D341Med (cell line): ENCODE data around the gene SRPRB.

Source experiments
- DNase-seq: peaks from one replicate; pipeline ENCODE4 v3.0.0; 2012; ENCODE audit warnings: low spot score

SRPRB gene

GRCh38 chr3:133805702-133806475 lies at the start of gene SRPRB:
Gene SRPRB (plus strand): TSS chr3:133805815. CDS start chr3:133805849, 34 bp downstream.
- peak; percentile 99 for DNase-seq

- no peak for DNase-seq
Observed at GRCh38 chr3:133756716-133757694, 48.6 kb upstream of the SRPRB start.

- DNase-seq = no peak
Observed at GRCh38 chr3:133757701-133758567, 47.7 kb upstream of the SRPRB start.

GRCh38 chr3:133758568-133758928 lies 47.1 kb upstream of the SRPRB start:
- no peak for DNase-seq

- no peak for DNase-seq
Observed at GRCh38 chr3:133758964-133759739, 46.5 kb upstream of the SRPRB start.

GRCh38 chr3:133759740-133760305 lies 45.8 kb upstream of the SRPRB start:
- no peak for DNase-seq

GRCh38 chr3:133760916-133761315 lies 44.7 kb upstream of the SRPRB start:
- DNase-seq = no peak

GRCh38 chr3:133761605-133762484 lies 43.8 kb upstream of the SRPRB start:
- DNase-seq = no peak

- no peak for DNase-seq
Observed at GRCh38 chr3:133762539-133762938, 43.1 kb upstream of the SRPRB start.

GRCh38 chr3:133763797-133764683 lies 41.6 kb upstream of the SRPRB start:
- DNase-seq = no peak

GRCh38 chr3:133765256-133765655 lies 40.4 kb upstream of the SRPRB start:
- DNase-seq = no peak

- no peak for DNase-seq
Observed at GRCh38 chr3:133767607-133768006, 38.0 kb upstream of the SRPRB start.

GRCh38 chr3:133769536-133769935 lies 36.1 kb upstream of the SRPRB start:
- DNase-seq = no peak

GRCh38 chr3:133773732-133774131 lies 31.9 kb upstream of the SRPRB start:
- DNase-seq = no peak

GRCh38 chr3:133775309-133775708 lies 30.3 kb upstream of the SRPRB start:
- no peak for DNase-seq

- DNase-seq = no peak
Observed at GRCh38 chr3:133775835-133776234, 29.8 kb upstream of the SRPRB start.

- DNase-seq = no peak
Observed at GRCh38 chr3:133776794-133777438, 28.7 kb upstream of the SRPRB start.
